ENCODE measurements around the gene PHC2.

- TF ChIP-seq CTCF (conservative IDR thresholded peaks at IDR 0.05): no peak
- TF ChIP-seq ZFX (IDR thresholded peaks at IDR 0.05): no peak
Measured at GRCh38 chr1:33295023-33295422, 135.9 kb downstream of the PHC2 start.
